GM23248 (cell line): ENCODE measurements around the gene PSD. TPM values are rescaled to one million over a fixed set of nuclear protein-coding genes. Genes with fewer than 3 reads are reported as not detected.

Experiments used
- DNase-seq: peaks from one replicate; pipeline ENCODE4 v3.0.0-alpha.2; 2015
- H2AFZ ChIP-seq: fragments of 200-600 bp; sonication (generic); 2 replicates; pipeline ENCODE4 v1.6.1; 2016; ENCODE audit warnings: antibody characterized with exemption
- H3F3A ChIP-seq: fragments of 200-600 bp; sonication (generic); 2 replicates; pipeline ENCODE4 v1.6.1; 2016; ENCODE audit warnings: mild to moderate bottlenecking, antibody characterized with exemption, mixed run types; ENCODE audit not compliant: insufficient read depth
- H3K27ac ChIP-seq: fragments of 200-600 bp; sonication (generic); 2 replicates; pipeline ENCODE4 v1.5.1; 2016; ENCODE audit warnings: mild to moderate bottlenecking
- H3K27me3 ChIP-seq: fragments of 200-600 bp; sonication (generic); replicated peaks from 2 replicates; pipeline ENCODE4 v1.6.1; 2016; ENCODE audit warnings: mild to moderate bottlenecking; ENCODE audit not compliant: insufficient read depth
- H3K36me3 ChIP-seq: fragments of 200-600 bp; sonication (generic); 2 replicates; pipeline ENCODE4 v1.6.1; 2016; ENCODE audit warnings: low read depth, mild to moderate bottlenecking
- H3K4me1 ChIP-seq: fragments of 200-600 bp; sonication (generic); 2 replicates; pipeline ENCODE4 v1.6.1; 2016; ENCODE audit warnings: mild to moderate bottlenecking; ENCODE audit not compliant: insufficient read depth
- H3K4me2 ChIP-seq: fragments of 200-600 bp; sonication (generic); one replicate; pipeline ENCODE4 v1.6.1; 2016; ENCODE audit warnings: mild to moderate bottlenecking; ENCODE audit not compliant: unreplicated experiment
- H3K4me3 ChIP-seq: fragments of 200-600 bp; sonication (generic); 2 replicates; pipeline ENCODE4 v1.5.1; 2016; ENCODE audit warnings: mild to moderate bottlenecking
- H3K79me2 ChIP-seq: fragments of 200-600 bp; sonication (generic); 2 replicates; pipeline ENCODE4 v1.6.1; 2016; ENCODE audit warnings: mild to moderate bottlenecking; ENCODE audit not compliant: insufficient read depth
- H3K9ac ChIP-seq: fragments of 200-600 bp; sonication (generic); 2 replicates; pipeline ENCODE4 v1.6.1; 2016; ENCODE audit warnings: mild to moderate bottlenecking
- H3K9me2 ChIP-seq: fragments of 200-600 bp; sonication (generic); 2 replicates; pipeline ENCODE4 v1.6.1; 2016; ENCODE audit warnings: mixed run types, mild to moderate bottlenecking, moderate library complexity; ENCODE audit not compliant: insufficient read depth
- H3K9me3 ChIP-seq: fragments of 200-600 bp; sonication (generic); one replicate; pipeline ENCODE4 v1.6.1; 2017; ENCODE audit warnings: low read depth
- H4K20me1 ChIP-seq: fragments of 200-600 bp; sonication (generic); 2 replicates; pipeline ENCODE4 v1.6.0; 2016; ENCODE audit not compliant: insufficient read depth
- EZH2 ChIP-seq: fragments of 200-600 bp; sonication (generic); IDR thresholded peaks from 2 replicates; pipeline ENCODE4 v1.6.1; 2018; ENCODE audit warnings: antibody characterized with exemption, mild to moderate bottlenecking; ENCODE audit not compliant: insufficient read depth, poor library complexity, severe bottlenecking
- EZH2phosphoT487 ChIP-seq: fragments of 200-600 bp; sonication (generic); IDR thresholded peaks from 2 replicates; pipeline ENCODE4 v1.6.1; 2018; ENCODE audit warnings: antibody characterized with exemption, moderate library complexity, mild to moderate bottlenecking, low read depth; ENCODE audit not compliant: insufficient read depth
- WGBS, 2 experiments: methylation state at CpG; one replicate each; pipeline ENCODE4 v1.1.6; 2015 to 2017; ENCODE audit warnings: low lambda C conversion rate in 2 of 2, low coverage in 1 of 2; ENCODE audit errors: missing lambda C conversion rate in 2 of 2; 5-methylcytosine and 5-hydroxymethylcytosine counted together
- in situ Hi-C: fragments of 300-500 bp; cut with MboI; formaldehyde crosslinking; loops from 2 replicates; pipeline ENCODE4 v1.15.0; 2020
- polyA plus RNA-seq: library from polyadenylated mRNA; unstranded; fragments of >200 nt; fragmentation: Nextera tagmentation; extraction: Ambion mirVana; gene quantifications from 2 replicates; pipeline ENCODE4 v1.2.1, GENCODE V29; 2016
- total RNA-seq: library from RNA; depleted of rRNA; stranded (reverse); fragments of >200 nt; shearing (Covaris generic); gene quantifications from 2 replicates; pipeline ENCODE4 v1.2.3, GENCODE V29; 2014

Gene PSD
- total and polyA plus RNA-seq, 2 experiments from 2014 or later, result 1.8 to 11.3 TPM

DNA sequence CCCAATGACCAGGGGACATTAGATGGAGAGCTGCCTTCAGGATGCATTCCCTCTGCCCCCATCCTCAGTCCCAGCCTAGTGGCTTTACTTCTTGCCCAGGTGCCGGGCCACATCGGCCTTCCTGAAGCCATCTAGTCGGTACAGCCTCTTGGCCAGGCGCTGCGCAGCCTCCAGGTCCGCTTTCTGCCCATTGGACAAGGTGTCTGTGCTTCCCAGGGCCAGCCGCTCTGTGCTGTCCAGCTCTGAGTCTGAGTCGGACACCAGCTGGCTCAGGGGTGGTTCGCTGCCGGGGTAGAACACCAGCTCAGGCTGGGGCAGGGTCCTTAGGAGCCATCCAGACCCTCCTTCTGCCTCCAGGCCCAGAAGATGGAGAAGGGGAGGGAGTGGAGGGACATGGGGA is 6.3 kb downstream of the PSD start:
- H3K4me2 ChIP-seq, result no peak overlapping the region
- H3K9me3 ChIP-seq, result no peaks in the 10 kb centered on the region
- in situ Hi-C loops, result no loop called here
- H3K27me3 ChIP-seq, result peaks cover 16% of the 10 kb centered on the region
- no peak overlapping the region for H3K9ac ChIP-seq
- no peak overlapping the region for H3K27ac ChIP-seq
- no peaks in the 10 kb centered on the region for H3F3A ChIP-seq
- no peak overlapping the region for H2AFZ ChIP-seq
- H3K4me1 ChIP-seq, result no peaks in the 10 kb centered on the region
- TF ChIP-seq EZH2phosphoT487 (no peak), EZH2 (no peak)
- H3K9me2 ChIP-seq, result no peaks in the 10 kb centered on the region
- WGBS, 2 experiments, result 72 to 77% methylated on average over 10 of the region's 10 CpGs
- H4K20me1 ChIP-seq, result no peaks in the 10 kb centered on the region
- no peaks in the 10 kb centered on the region for H3K36me3 ChIP-seq
- no peak for DNase-seq
- H3K79me2 ChIP-seq, result no peaks in the 10 kb centered on the region
- H3K4me3 ChIP-seq, result no peak overlapping the region

DNA sequence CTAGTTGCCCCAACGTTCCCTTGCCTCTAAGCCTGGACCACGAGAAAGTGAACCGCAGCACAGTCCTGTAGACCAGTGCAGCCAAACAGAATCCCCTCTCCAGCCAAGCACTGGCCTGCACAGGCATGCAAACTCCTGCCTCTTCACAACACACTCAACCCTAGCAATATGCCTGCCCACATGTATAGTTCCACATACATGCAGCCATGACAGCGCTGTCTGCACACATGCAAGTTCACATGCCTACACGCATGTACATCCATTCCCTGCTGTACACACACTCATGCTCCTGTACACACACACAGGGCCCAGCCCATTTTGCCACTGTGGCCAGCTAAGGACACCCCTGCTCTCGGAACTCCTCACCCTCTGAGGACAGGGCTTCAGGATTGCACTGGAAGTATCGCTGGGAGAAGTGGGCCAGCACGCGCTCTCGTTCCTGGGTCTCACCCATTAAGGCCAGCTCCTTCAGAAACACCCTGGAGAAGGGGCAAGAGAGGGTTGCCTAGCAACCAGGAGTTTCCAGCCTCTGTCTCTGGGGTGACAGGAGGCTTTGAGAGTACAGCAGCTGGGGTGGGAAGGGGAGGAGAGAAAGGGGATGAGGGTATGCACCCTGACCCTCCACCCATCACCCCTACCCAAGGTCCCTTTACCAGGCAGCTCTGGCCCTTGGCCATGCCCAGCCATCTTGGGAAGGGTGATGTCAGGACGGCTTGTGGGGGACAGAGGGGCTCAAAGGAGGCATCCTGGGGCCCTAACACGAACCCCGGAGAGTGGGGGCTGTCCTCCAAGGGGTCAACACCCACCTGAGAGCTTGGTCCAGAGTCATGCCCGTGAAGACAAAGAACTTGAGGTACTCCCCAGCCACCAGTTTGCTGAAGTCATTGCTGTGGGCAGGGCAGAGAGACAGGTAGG is 7.0 kb downstream of the PSD start:
- H3K79me2 ChIP-seq, result no peaks in the 10 kb centered on the region
- no peaks in the 10 kb centered on the region for H4K20me1 ChIP-seq
- in situ Hi-C loops, result no loop called here
- 74 to 80% methylated on average over 12 to 14 of the region's 14 CpGs for WGBS, 2 experiments
- H3K27ac ChIP-seq, result no peak overlapping the region
- no peak overlapping the region for H3K4me2 ChIP-seq
- no peaks in the 10 kb centered on the region for H3K9me2 ChIP-seq
- H3K9ac ChIP-seq, result no peak overlapping the region
- H2AFZ ChIP-seq, result no peak overlapping the region
- peaks cover 16% of the 10 kb centered on the region for H3K27me3 ChIP-seq
- H3K4me1 ChIP-seq, result no peaks in the 10 kb centered on the region
- no peaks in the 10 kb centered on the region for H3K36me3 ChIP-seq
- no peak for DNase-seq
- H3K4me3 ChIP-seq, result no peak overlapping the region
- no peak for TF ChIP-seq EZH2
- no peak for TF ChIP-seq EZH2phosphoT487
- no peaks in the 10 kb centered on the region for H3F3A ChIP-seq
- H3K9me3 ChIP-seq, result no peaks in the 10 kb centered on the region

DNA sequence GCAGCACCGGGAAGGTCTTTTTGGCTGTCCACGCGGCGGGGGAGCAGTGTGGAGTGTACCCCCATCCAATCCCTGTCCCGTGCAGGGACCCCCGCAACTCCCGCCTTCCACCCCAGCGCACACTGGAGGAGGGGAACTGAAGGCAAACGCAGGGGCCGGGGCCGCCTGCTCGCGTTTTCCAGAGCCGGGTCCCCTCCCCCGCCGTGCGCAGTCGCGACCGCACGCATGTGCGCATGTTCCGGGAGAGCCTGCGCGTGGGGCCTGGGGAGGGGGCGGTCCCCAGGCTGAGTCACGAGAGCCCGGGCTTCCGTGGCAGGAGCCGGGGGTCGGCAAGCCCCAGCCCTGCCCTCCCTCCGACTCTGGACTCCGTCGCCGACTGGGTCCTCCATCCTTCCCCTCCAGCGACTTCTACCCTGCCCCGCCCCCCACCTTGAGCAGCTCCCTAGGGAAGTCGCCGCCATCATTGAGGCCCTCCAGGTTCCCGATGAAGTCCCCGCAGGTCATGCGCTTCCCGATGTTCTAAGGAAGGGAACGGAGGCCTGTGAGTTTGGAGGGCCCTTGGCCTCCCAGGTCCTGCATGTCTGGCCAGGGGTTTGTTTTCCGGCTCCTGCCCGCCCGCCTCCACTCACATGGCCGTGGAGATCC is 8.0 kb downstream of the PSD start:
- H3K27ac ChIP-seq, result no peak overlapping the region
- no peaks in the 10 kb centered on the region for H3K4me1 ChIP-seq
- H3K4me3 ChIP-seq, result peak overlapping the region; percentile 62
- H3K9me3 ChIP-seq, result no peaks in the 10 kb centered on the region
- in situ Hi-C loops, result no loop called here
- H3K36me3 ChIP-seq, result no peaks in the 10 kb centered on the region
- no peaks in the 10 kb centered on the region for H3K9me2 ChIP-seq
- H3K79me2 ChIP-seq, result no peaks in the 10 kb centered on the region
- H2AFZ ChIP-seq, result peak overlapping the region; percentile 59
- no peaks in the 10 kb centered on the region for H4K20me1 ChIP-seq
- peak overlapping the region; percentile 43; the same call in 1 of the 2 replicates for H3K9ac ChIP-seq
- 1 to 4% methylated on average over 34 to 47 of the region's 48 CpGs for WGBS, 2 experiments
- TF ChIP-seq EZH2 (no peak), EZH2phosphoT487 (0 out of 2 replicates have a peak, but pooled peaks have one; percentile 5)
- H3K27me3 ChIP-seq, result peaks cover 16% of the 10 kb centered on the region
- H3K4me2 ChIP-seq, result peak overlapping the region; percentile 69
- peak; percentile 31 for DNase-seq
- no peaks in the 10 kb centered on the region for H3F3A ChIP-seq

DNA sequence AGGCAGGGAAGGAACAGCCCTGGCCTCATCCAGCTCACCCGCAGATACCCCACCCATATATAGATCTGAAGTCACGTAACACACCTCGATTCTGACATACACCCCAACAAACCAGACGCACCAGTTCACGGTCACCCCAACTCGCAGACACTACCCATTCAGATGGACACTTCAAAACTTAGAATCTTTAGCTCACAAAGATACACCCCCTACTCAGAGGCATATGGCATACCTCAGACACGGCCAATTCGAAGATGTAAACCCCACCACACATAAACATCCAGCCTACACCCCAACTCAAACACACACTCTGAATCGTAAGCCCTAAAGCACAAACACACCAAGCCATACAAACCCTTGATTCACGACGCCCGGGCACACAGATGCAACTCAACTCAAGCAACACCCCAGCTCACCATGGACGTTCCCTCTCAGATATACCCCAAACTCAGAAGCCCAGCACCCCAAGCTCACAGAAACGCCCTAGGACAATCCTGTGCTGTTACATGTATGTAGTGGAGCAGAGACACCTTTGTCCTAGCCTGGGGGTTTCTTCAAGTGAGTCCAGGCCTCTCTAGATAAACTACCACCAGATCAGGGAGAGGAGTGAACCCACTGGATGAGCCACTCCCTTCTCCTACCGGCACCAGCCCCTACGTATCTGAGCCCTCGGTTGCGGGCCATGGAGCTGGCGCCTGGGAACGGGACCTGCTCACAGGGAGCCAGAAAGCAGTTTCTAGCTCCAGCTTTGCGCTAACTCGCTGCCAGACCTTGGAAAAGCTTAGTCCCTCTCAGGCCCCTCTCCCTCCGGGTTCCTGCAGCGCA is 8.8 kb downstream of the PSD start:
- H3K27ac ChIP-seq, result no peak overlapping the region
- in situ Hi-C loops, result no loop called here
- WGBS, 2 experiments, result 28 to 29% methylated on average over 24 of the region's 24 CpGs

More for the DNA sequence above, 8.8 kb downstream of the PSD start:
- Histone ChIP-seq H3K4me3 (peak overlapping the region; percentile 77), H3F3A (no peaks in the 10 kb centered on the region), H3K36me3 (no peaks in the 10 kb centered on the region), H3K79me2 (no peaks in the 10 kb centered on the region), H3K9ac (peak overlapping the region; percentile 43), H3K4me1 (no peaks in the 10 kb centered on the region), H2AFZ (peak overlapping the region; percentile 68), H3K9me2 (no peaks in the 10 kb centered on the region), H3K4me2 (peak overlapping the region; percentile 69), H4K20me1 (no peaks in the 10 kb centered on the region), H3K27me3 (peaks cover 10% of the 10 kb centered on the region), H3K9me3 (no peaks in the 10 kb centered on the region)
- peak; percentile 40 for DNase-seq
- TF ChIP-seq EZH2phosphoT487, result 0 out of 2 replicates have a peak, but pooled peaks have one; percentile 39
- TF ChIP-seq EZH2, result peak; percentile 59
